Measurements from ENCODE around the gene FBXO45.

DNA sequence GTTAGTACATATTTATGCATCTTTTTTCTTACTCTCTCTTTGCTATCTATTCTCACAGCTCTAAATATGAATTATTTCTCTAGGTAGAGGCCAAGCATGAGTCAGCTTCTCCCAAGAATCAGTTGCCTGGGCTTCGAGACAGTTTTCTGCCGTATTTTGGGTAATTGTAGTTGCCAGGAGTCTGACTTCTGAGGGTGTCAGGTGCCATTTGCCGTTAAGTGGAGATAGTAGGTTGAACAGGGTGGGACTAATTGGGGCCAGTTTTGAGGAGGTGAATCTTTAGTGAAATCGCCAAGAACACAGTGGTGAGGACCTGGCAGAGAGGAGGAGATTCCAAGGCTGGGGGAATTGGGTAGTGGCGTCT lies 63.2 kb downstream of the FBXO45 start:
- TF ChIP-seq EZH2 (IDR thresholded peaks at IDR 0.05; ENCODE audit: insufficient read depth, poor library complexity, severe bottlenecking) (no peak), EZH2phosphoT487 (IDR thresholded peaks at IDR 0.05; ENCODE audit: insufficient read depth, low read depth) (no peak)

Measured in GM23248 (cell line).